ENCODE data around the gene CMTR2. TPM values are rescaled to one million over a fixed set of nuclear protein-coding genes. Genes with fewer than 3 reads are reported as not detected.

Gene CMTR2
- polyA plus RNA-seq, 2 donors, result 8.8 to 9.8 TPM

DNA sequence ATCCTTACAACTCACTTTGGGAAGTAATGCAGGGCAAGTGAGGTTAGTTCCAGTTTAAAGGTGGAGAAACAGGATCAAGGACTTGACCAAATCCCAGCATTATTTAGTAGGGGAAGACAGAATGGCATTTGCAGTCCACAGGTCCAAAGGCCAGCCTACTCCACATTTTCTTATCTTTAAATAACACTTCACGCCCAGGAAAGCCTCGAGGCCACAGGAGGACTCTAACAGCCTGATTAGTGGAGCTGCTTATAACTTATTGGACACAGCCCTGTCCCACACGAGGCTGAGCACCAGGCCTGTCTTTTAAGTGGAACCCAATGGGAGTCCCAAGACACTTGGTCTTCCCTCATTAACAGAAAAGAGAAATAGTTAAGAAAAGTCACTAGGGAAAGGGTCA, 46.6 kb downstream of the CMTR2 start:
- no peaks in the 10 kb centered on the region for H3K36me3 ChIP-seq (ENCODE audit: control insufficient read depth in 2 of 2, insufficient read depth in 2 of 2, low read length in 1 of 2)
- no peak overlapping the region for H3K27ac ChIP-seq (ENCODE audit: low read depth in 2 of 2, low read length in 1 of 2)
- peaks cover 0 to 2% of the 10 kb centered on the region in 2 donors for H3K27me3 ChIP-seq (ENCODE audit: control insufficient read depth in 1 of 2, insufficient read depth in 2 of 2, low read length in 2 of 2)
- no peaks in the 10 kb centered on the region for H3K4me1 ChIP-seq (ENCODE audit: control insufficient read depth in 2 of 2, insufficient read depth in 2 of 2, low read length in 1 of 2)
- H3K4me3 ChIP-seq (ENCODE audit: low read depth in 1 of 2, low read length in 2 of 2), result no peak overlapping the region
- H3K9me3 ChIP-seq (ENCODE audit: control insufficient read depth in 2 of 2, insufficient read depth in 1 of 2, low read depth in 1 of 2, low read length in 1 of 2), result no peaks in the 10 kb centered on the region
- 45 to 50% methylated on average over 3 of the region's 3 CpGs for WGBS, 2 donors

DNA sequence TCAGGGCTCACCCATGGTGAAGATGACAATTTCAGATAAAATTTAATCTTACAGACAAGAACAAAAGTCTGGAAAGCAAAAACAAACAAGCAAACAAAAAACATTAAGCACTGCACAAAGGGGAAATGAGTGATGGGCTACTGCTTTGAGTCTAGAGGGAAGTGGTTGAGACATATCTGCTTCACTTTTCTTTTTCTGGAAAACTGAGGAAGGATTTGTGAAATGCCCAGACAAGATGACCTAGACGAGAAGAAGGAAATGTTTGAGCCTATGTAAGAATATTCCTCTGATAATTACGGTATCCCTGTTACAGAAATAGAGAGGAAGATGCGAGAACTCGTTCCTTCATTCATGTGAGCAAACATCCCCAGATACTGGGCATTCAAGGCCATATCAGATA, 47.2 kb downstream of the CMTR2 start:
- WGBS, 2 donors, result 74 to 86% methylated on average over 4 of the region's 4 CpGs
- Histone ChIP-seq H3K9me3 (ENCODE audit: control insufficient read depth in 2 of 2, insufficient read depth in 1 of 2, low read depth in 1 of 2, low read length in 1 of 2) (no peaks in the 10 kb centered on the region), H3K4me1 (ENCODE audit: control insufficient read depth in 2 of 2, insufficient read depth in 2 of 2, low read length in 1 of 2) (no peaks in the 10 kb centered on the region), H3K36me3 (ENCODE audit: control insufficient read depth in 2 of 2, insufficient read depth in 2 of 2, low read length in 1 of 2) (no peaks in the 10 kb centered on the region), H3K4me3 (ENCODE audit: low read depth in 1 of 2, low read length in 2 of 2) (no peak overlapping the region), H3K27ac (ENCODE audit: low read depth in 2 of 2, low read length in 1 of 2) (no peak overlapping the region), H3K27me3 (ENCODE audit: control insufficient read depth in 1 of 2, insufficient read depth in 2 of 2, low read length in 2 of 2) (peaks cover 0 to 2% of the 10 kb centered on the region in 2 donors)

Other genes starting within 250 kb of the CMTR2 start
- under 1 TPM; 0.02 to 0.20 TPM for gene HYDIN, start 58.7 kb downstream of the CMTR2 start, polyA plus RNA-seq
- gene CALB2, start 69.3 kb upstream of the CMTR2 start, polyA plus RNA-seq, result 1 to 10 TPM; 2.2 to 6.3 TPM
- gene TLE7, start 152.7 kb upstream of the CMTR2 start, polyA plus RNA-seq, result not detected
- 1 to 10 TPM; 3.3 to 8.1 TPM for gene ZNF23, start 172.8 kb upstream of the CMTR2 start, polyA plus RNA-seq
- 1 to 10 TPM; 1.1 to 1.4 TPM for gene ZNF19, start 199.9 kb upstream of the CMTR2 start, polyA plus RNA-seq
- gene CHST4, start 237.0 kb upstream of the CMTR2 start, polyA plus RNA-seq, result under 1 TPM in 1 of 2 donors, not detected in 1; 0.01 TPM

All from esophagus (tissue), 2 donors.